NCI-H2196 (cell line): Measurements from ENCODE around the gene MED12L.

Experiments
- DNase-seq: peaks from one replicate; lab custom pipeline; 2025; ENCODE audit not compliant: unreplicated experiment; lab: John Stamatoyannopoulos, UW

Gene MED12L

GRCh38 chr3:151439652-151440125 is 354.2 kb downstream of the MED12L start:
- DNase-seq: peak; percentile 74

GRCh38 chr3:151440940-151441339 is 355.5 kb downstream of the MED12L start:
- DNase-seq: no peak

GRCh38 chr3:151443583-151443982 is 358.1 kb downstream of the MED12L start:
- no peak for DNase-seq

GRCh38 chr3:151445273-151446001 is 360.0 kb downstream of the MED12L start:
- no peak for DNase-seq

- DNase-seq: no peak
These were observed 360.5 kb downstream of the MED12L start for GRCh38 chr3:151446002-151446340.

- no peak for DNase-seq
These were observed 366.9 kb downstream of the MED12L start for GRCh38 chr3:151452368-151452767.

- DNase-seq: no peak
These were observed 367.4 kb downstream of the MED12L start for GRCh38 chr3:151452841-151453240.

- no peak for DNase-seq
These were observed 370.6 kb downstream of the MED12L start for GRCh38 chr3:151456065-151456464.

- no peak for DNase-seq
These were observed 373.9 kb downstream of the MED12L start for GRCh38 chr3:151459358-151459757.

- no peak for DNase-seq
These were observed 374.8 kb downstream of the MED12L start for GRCh38 chr3:151460228-151460627.

- peak; percentile 38 for DNase-seq
These were observed 375.4 kb downstream of the MED12L start, which contains the start of gene IGSF10 for GRCh38 chr3:151460774-151461450. IGSF10 (minus strand) TSS chr3:151461061; CDS start chr3:151458709, 2,352 bp downstream.

- DNase-seq: no peak
These were observed 376.9 kb downstream of the MED12L start for GRCh38 chr3:151462278-151462780.

GRCh38 chr3:151462991-151463390 is 377.5 kb downstream of the MED12L start:
- no peak for DNase-seq

GRCh38 chr3:151467069-151467468 is 381.6 kb downstream of the MED12L start:
- DNase-seq: no peak

GRCh38 chr3:151468284-151468917 is 382.9 kb downstream of the MED12L start:
- peak; percentile 70 for DNase-seq

- no peak for DNase-seq
These were observed 391.0 kb downstream of the MED12L start for GRCh38 chr3:151476344-151477018.

- DNase-seq: no peak
These were observed 392.3 kb downstream of the MED12L start for GRCh38 chr3:151477591-151478334.

- no peak for DNase-seq
These were observed 392.9 kb downstream of the MED12L start for GRCh38 chr3:151478335-151478697.

- DNase-seq: no peak
These were observed 394.0 kb downstream of the MED12L start for GRCh38 chr3:151479452-151479851.

GRCh38 chr3:151480492-151480891 is 395.0 kb downstream of the MED12L start:
- DNase-seq: no peak

GRCh38 chr3:151483488-151483887 is 398.0 kb downstream of the MED12L start:
- no peak for DNase-seq
